Inflammatory macrophage (primary cell): ENCODE results near the gene NUMB.

Source experiments
- DNase-seq, 2 donors: peaks; one replicate each; pipeline ENCODE4 v3.0.0-alpha.2; 2020 to 2022

The NUMB gene

DNA sequence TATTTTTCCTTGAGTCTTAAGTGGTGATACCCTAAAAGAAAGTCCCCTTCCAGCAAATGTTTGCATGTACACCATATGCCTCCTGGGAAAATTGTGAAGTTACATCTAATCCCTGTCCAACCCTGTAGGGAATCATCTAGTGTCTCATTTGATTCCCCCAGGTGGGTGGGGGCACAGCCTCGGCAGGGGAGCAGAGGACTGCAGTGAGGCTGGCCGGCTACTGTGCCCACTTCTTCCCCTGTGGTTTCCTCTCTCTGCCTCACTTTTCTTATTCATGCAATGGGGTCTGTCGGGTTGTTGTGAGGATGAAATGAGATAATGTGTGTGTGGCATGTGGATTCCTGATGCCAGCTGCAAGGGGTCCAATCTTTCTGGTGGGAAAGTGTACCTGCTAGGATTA is 215.0 kb downstream of the NUMB start:
- no peak for DNase-seq

GRCh38 chr14:73242357-73242901 is 215.9 kb downstream of the NUMB start:
- DNase-seq, result no peak

DNA sequence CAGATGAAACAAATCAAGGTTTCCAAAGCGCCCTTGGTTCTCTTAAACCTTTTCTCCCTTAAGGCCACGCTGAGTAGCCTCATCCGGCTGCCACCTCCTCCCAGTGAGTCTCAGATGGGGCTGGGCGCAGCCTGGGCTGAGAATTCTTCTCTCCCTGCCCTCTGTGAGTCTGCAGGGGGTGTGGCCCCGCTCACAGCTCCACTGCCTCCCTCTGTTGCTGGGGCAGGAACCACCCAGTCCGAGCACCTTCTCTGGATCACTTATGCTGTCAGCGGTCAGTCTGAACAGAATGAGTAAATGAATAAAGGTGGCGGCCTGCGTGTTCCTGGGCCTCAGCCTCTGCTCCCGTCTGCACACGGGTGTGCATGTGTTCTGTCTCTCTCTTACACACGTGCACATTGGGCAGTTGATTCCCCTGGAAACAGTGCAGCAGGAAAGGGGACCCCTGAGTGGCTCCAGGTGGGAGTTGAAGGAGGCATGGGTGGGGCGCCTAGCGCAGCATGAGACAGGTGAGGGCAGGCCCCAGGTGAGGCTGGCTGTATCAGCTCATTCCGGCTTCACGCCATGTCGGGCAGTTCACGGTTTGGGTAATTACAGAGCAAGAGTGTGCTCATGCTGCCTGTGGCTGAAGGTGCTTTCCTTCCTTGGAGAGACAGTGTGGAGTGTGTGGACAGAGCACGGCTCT is 216.7 kb downstream of the NUMB start:
- DNase-seq, result no peak

- DNase-seq, result peak; percentile 66 to 75
Observed at GRCh38 chr14:73240816-73241480, 217.4 kb downstream of the NUMB start.

DNA sequence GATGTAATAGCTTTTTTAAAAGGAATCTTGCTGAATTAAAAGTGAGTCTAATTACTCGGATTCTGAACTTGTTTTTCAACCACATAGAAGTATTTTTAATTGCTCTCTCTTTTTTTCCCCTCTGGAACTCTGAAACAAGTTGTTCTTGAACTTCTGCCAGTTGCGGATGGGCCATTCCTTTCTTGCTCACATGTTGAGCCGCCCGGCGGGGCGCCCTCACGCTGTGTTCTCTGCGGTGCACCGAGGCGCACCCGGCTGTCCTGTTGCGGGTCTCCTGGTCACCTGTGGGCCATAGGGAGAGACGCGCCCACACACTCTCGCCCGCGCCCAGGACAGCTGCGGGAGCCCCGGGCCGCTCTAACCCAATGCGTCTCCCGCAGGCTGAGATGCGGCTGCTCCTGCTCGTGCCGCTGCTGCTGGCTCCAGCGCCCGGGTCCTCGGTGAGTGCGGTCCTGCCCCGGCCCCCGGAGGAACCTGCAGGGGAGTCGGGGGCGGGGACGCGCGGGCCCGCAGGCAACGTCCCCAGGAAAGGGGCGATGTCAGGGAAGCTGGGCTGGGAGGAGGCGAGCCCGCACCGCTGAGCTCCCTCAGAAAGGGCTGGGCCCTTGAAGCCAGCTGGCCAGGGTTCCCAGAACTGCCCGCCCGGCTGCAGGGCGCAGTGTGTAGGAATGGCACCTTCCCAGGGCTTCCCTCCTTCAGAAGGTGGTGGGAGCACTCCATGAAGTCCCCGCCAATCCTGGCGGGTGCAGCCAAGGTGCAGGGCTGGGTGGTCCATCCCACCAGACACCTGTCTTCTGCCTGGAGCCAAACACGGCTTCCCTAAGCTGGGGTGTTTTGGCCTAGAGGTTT is 218.7 kb downstream of the NUMB start:
- DNase-seq, result no peak

- no peak for DNase-seq
Observed at GRCh38 chr14:73238941-73239340, 219.4 kb downstream of the NUMB start.

- no peak for DNase-seq
Observed at GRCh38 chr14:73238424-73238852, 219.9 kb downstream of the NUMB start.

DNA sequence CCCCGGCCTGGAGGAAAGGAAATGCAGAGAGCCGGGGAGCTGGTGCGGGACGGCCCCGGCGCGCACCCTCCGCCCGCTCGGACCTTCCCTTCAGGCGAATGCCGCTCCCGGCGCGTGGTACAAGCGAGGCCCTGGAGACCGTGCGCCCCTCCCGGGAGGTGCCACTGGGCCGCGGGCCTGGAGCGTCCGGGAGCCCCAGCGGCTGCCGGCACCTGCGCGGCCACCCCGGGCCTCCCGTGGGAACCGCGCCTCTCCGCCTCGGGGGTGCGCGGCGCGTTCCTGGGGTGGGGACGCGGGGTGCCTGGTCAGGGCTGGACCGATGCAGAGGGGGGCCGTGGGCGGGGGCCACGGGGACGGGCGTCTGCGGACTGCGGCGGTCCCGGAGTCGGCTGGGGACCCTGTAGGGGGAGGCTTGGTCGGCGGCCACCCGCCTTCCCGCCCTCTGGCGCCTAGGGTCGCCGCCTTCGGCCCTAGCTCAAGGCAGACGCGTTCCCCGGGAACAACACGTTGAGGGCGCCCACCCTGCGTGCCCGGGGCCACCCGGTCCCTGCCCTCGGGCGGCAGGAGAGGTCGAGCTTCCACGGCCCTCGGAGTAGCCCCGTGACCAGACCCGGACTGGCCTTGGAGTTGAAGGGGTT is 220.4 kb downstream of the NUMB start:
- no peak for DNase-seq

DNA sequence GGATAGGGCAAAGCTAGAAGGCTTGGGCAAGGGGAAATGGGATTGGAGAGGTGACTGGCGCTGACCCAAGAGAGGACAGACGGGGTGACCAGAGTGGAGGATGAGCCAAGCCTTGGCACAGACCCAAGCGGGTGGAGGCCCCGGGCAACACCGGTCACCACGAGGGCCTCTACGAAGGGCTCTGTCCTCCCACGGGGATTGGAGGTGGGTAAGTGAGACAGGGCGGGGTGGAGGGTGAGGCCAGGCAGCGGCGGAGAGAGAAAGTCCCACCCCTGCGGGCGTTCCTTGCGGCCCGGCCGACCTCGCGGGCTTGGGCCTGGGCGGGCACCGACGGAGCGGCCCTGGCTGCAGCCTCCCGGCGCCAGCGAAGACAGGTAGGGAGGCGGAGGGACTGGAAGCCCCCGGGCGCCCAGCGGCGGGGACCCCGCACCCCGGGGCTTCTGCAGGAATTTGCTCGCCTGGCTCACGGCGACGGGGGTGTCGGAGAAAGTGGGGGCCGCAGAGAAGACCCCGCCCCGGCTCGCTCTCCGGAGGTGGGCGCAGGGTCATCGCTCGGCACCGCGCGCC is 221.0 kb downstream of the NUMB start, which contains the start of gene PAPLN:
PAPLN (plus strand) TSS at position 288 of the 567 bp plus-strand sequence. CDS start 2,273 bp downstream, outside the sequence.
- peak; percentile 68 to 73 for DNase-seq

DNA sequence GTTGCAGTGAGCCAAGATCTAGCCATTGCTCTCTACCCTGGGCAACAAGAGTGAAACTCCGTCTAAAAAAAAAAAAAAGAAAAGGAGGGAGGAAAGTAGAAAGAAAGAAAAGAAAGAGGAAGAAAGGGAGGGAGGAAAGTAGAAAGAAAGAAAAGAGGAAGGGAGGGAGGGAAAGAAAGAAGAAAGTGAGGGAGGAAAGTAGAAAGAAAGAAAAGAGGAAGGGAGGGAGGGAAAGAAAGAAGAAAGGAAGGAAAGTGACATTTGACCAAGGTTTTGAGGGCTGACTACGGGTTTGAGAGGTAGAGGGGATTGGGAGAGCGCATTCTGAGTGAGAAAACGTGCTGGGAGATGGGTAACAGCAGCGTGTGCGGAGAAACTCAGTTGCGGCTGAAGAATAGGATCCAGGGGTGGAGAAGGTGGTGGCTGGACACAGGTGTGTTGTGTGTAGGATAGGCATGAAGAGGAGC is 221.6 kb downstream of the NUMB start:
- no peak for DNase-seq

GRCh38 chr14:73236157-73236556 is 222.2 kb downstream of the NUMB start:
- no peak for DNase-seq

GRCh38 chr14:73235531-73236155 is 222.7 kb downstream of the NUMB start:
- DNase-seq, result no peak

GRCh38 chr14:73234586-73235394 is 223.6 kb downstream of the NUMB start:
- DNase-seq, result no peak

GRCh38 chr14:73234029-73234428 is 224.3 kb downstream of the NUMB start:
- DNase-seq, result no peak

DNA sequence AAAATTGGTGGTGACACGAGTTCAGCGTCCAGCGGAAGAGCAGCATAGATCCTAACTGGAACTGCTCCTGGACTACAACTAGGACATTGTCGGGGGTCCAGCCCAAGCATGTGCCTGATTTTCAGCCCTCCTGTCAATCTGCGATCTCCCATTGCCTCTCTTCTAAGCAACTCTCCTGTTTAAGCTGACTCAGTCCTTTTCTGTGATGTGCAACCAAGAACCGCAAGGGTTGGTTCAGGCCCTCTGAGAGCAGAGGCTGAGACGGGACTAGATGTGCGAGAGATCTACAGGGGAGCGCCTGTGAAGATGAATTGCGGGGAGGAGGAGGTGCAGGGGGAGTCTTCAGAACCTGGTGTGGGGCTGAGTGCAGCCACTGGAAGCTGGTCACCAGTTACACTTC is 224.8 kb downstream of the NUMB start:
- DNase-seq, result no peak

DNA sequence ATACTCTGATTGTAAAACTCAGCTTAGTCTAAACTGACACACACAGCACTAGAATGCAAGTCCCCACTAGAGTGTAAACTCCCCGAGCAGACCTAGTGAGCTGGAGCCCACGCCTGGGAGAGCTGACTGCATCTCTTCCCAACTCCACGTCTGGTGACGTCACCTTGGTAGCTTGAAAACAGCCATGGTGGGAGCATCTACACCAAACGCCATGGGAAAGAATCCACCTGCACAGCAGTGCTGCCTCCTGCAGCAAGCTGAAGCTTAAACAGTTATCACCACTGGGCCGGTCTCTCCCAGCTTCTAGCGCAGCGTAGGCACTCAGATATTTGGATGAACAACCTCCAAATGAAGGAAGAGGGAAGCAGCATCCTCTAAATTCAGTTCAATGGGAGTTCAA is 225.4 kb downstream of the NUMB start:
- no peak for DNase-seq

DNA sequence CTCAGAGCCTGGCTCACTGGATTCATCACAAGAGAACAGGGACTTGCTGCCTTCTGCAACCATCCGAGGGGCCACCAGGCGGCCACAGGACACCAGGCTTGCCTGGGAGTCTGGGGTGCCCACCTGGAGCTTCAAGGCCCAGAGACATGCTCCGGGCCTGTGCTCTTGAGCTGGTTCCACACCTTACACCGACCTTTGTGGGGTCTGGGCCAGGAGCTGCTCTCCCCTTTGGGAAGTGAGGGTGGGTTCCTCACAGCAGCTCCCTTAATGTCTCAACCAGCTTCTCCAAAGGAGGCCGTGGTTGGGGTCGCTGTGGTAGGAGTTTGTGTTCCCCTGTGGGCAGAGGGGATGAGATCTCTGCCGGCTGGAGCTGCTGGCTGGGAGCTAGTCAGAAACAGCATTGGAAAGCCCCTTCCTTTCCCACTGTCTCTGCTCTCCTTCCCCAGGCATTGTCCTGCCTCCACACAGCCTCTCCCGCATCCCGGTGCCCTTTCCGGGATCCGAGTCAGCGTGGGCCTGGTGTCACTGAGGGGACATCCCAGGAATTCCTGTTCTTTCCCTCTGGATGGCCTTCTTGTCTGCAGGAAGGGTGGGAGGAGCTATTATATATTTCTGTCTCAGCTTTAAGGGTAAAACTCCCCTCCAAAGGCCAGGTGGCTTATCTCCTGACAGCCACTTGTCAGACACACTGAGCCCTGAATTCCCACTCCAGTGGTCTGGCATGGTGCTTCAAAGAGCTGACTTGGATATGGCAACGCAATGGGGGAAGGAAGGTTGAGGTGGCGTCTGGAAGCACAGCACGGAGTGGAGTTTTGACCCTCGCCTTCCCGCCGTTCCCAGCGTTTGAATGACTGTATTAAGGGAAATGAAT is 226.1 kb downstream of the NUMB start:
- no peak for DNase-seq

DNA sequence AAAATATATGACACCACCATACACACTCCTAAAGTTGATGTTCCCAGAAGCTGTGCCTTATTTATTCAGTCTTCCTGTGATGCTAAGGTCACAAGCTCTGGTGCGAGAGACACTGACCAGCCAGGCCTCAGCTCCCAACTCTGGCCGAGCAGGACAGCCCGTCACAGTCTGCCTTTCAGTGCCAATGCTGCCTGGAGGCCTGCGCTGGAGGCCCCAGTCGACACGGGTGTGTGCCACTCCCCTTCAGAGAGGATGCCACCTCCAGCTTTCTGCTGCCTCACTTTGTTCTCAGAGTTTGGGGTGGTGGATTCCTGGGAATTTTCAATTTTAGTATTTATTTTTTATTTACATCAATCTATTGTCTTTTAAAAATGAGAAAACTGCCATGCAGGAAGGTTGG is 228.3 kb downstream of the NUMB start:
- DNase-seq, result no peak
